ENCODE measurements around the gene DLG2. TPM values are rescaled to one million over a fixed set of nuclear protein-coding genes. Genes with fewer than 3 reads are reported as not detected.

DLG2 gene
- total and polyA plus RNA-seq, 2 of the 8 experiments (the other 6 are each of a cell fraction or from before 2014, with no cell fraction given): 1.7 to 14.3 TPM

GRCh38 chr11:85098996-85099395 is 528.1 kb downstream of the DLG2 start:
- no peak for DNase-seq (ENCODE audit: low read depth in 1 of 2, low spot score in 2 of 2)
- Histone ChIP-seq H3K4me1 (replicated peaks in 1 of 4; ENCODE audit: control insufficient read depth in 3 of 4, insufficient read depth in 4 of 4, low read length in 3 of 4) (no peaks in the 10 kb centered on the region), H3K27me3 (replicated peaks in 1 of 4; ENCODE audit: control insufficient read depth in 3 of 4, extremely low read depth in 1 of 4, insufficient read depth in 3 of 4, low read length in 3 of 4) (no peaks in the 10 kb centered on the region), H2AFZ (ENCODE audit: low read length) (no peak overlapping the region), H3K9ac (replicated peaks in 1 of 4; ENCODE audit: extremely low read depth in 1 of 4, low read depth in 3 of 4, low read length in 3 of 4) (no peak overlapping the region), H4K5ac (ENCODE audit: insufficient read length, low read depth, low read length) (no peak overlapping the region), H4K20me1 (replicated peaks in 1 of 2; ENCODE audit: control insufficient read depth in 1 of 2, insufficient read depth in 2 of 2, low read length in 2 of 2) (no peaks in the 10 kb centered on the region), H3K4ac (replicated peaks; ENCODE audit: insufficient read length, low read depth, low read length) (no peak overlapping the region), H3K9me3 (ENCODE audit: insufficient read depth in 2 of 2, low read depth in 1 of 2, low read length in 1 of 2) (peaks cover 0 to 2% of the 10 kb centered on the region in 2 experiments; a peak in 1 of 4 replicates), H3K79me1 (ENCODE audit: low read depth, low read length) (no peaks in the 10 kb centered on the region), H2BK120ac (replicated peaks; ENCODE audit: low read depth, low read length) (no peak overlapping the region), H3K18ac (ENCODE audit: extremely low read depth, low read length) (no peak overlapping the region), H3K14ac (ENCODE audit: insufficient read length) (no peak overlapping the region), H4K8ac (ENCODE audit: extremely low read depth, insufficient read depth, low read length) (no peak overlapping the region), H3K56ac (replicated peaks; ENCODE audit: insufficient read length, low read depth, low read length) (no peak overlapping the region), H2BK15ac (ENCODE audit: low read length) (no peak overlapping the region), H3K4me3 (ENCODE audit: extremely low read depth in 1 of 4, insufficient read depth in 2 of 4, low read depth in 3 of 4, low read length in 4 of 4) (no peak overlapping the region), H4K91ac (replicated peaks; ENCODE audit: insufficient read length, low read length) (no peak overlapping the region), H3K4me2 (ENCODE audit: insufficient read depth in 1 of 2, low read depth in 2 of 2, low read length in 2 of 2) (no peak overlapping the region), H2BK20ac (ENCODE audit: low read length) (no peak overlapping the region), H3K79me2 (ENCODE audit: control insufficient read depth in 1 of 2, insufficient read depth in 2 of 2, low read length in 2 of 2) (no peaks in the 10 kb centered on the region), H2BK5ac (ENCODE audit: low read depth, low read length) (no peak overlapping the region), H3K23me2 (ENCODE audit: low read depth, low read length) (no peaks in the 10 kb centered on the region), H2AK5ac (ENCODE audit: low read depth, low read length) (no peak overlapping the region), H2BK12ac (ENCODE audit: low read depth, low read length) (no peak overlapping the region), H3K36me3 (ENCODE audit: control insufficient read depth in 2 of 4, insufficient read depth in 4 of 4, low read length in 3 of 4) (no peaks in the 10 kb centered on the region), H3K27ac (ENCODE audit: low read depth, low read length) (no peak overlapping the region), H3K23ac (ENCODE audit: insufficient read length) (no peak overlapping the region)
- no peak for FAIRE-seq
- WGBS, 2 experiments (ENCODE audit: extremely low coverage in 1 of 2, insufficient coverage in 1 of 2, insufficient read length in 1 of 2, insufficient replicate concordance in 2 of 2, low coverage in 1 of 2, low lambda C conversion rate in 2 of 2, missing lambda C conversion rate in 1 of 2): 69% methylated on average over 4 of the region's 4 CpGs; no CpG with 5 or more reads in 1 of the 2 experiments
- CTCF ChIA-PET (ENCODE audit: partially characterized antibody): no interaction called here
- POLR2A ChIA-PET (ENCODE audit: partially characterized antibody): no interaction called here
- no peak for TF ChIP-seq TCF12 (IDR thresholded peaks at IDR 0.05; ENCODE audit: low read depth, low read length)
- no peak for TF ChIP-seq SIX5 (IDR thresholded peaks at IDR 0.05; ENCODE audit: low read depth, low read length)
- TF ChIP-seq ATF2 (IDR thresholded peaks at IDR 0.05; ENCODE audit: low read length): no peak
- TF ChIP-seq POLR2A (IDR thresholded peaks at IDR 0.05; ENCODE audit: control extremely low read depth in 1 of 2, low read depth in 2 of 2, low read length in 2 of 2): no peak
- no peak for TF ChIP-seq SP2 (IDR thresholded peaks at IDR 0.05; ENCODE audit: low read length)
